Fibroblast of pulmonary artery (primary cell): ENCODE results near the gene PITPNB.

Experiments used
- DNase-seq: peaks from one replicate; pipeline ENCODE4 v3.0.0-alpha.2; 2010; ENCODE audit warnings: low read depth
- H3K4me3 ChIP-seq: replicated peaks from 2 replicates; pipeline ENCODE4 v1.5.1; 2011; ENCODE audit warnings: low read depth, mild to moderate bottlenecking, control low read depth, low read length, moderate library complexity
- CTCF ChIP-seq: IDR thresholded peaks from 2 replicates; pipeline ENCODE4 v1.5.1; 2011; ENCODE audit warnings: mild to moderate bottlenecking, control low read depth, low read length, inconsistent platforms; ENCODE audit errors: missing control alignments

Gene PITPNB

GRCh38 chr22:27892064-27892463, 27.0 kb downstream of the PITPNB start:
- no peak for DNase-seq
- H3K4me3 ChIP-seq = no peak overlapping the region
- TF ChIP-seq CTCF = no peak

GRCh38 chr22:27888310-27888709, 30.7 kb downstream of the PITPNB start:
- DNase-seq = no peak
- H3K4me3 ChIP-seq = no peak overlapping the region
- TF ChIP-seq CTCF = no peak

- H3K4me3 ChIP-seq = no peak overlapping the region
- no peak for DNase-seq
- TF ChIP-seq CTCF = no peak
These were observed 32.3 kb downstream of the PITPNB start for GRCh38 chr22:27886843-27887151.

GRCh38 chr22:27885977-27886842, 32.8 kb downstream of the PITPNB start:
- peak; percentile 72 for DNase-seq
- peak; percentile 89 for TF ChIP-seq CTCF
- no peak overlapping the region for H3K4me3 ChIP-seq

GRCh38 chr22:27883656-27884350, 35.3 kb downstream of the PITPNB start:
- H3K4me3 ChIP-seq = no peak overlapping the region
- TF ChIP-seq CTCF = no peak
- DNase-seq = no peak

GRCh38 chr22:27882507-27883290, 36.4 kb downstream of the PITPNB start:
- TF ChIP-seq CTCF = no peak
- H3K4me3 ChIP-seq = no peak overlapping the region
- no peak for DNase-seq
